Skeletal muscle tissue (tissue), 4 donors: ENCODE data around the gene PIK3C2G. TPM values are rescaled to one million over a fixed set of nuclear protein-coding genes. Genes with fewer than 3 reads are reported as not detected.

Experiments used
- H3K27ac ChIP-seq: one replicate; pipeline ENCODE4 v1.7.0; 2013; ENCODE audit warnings: mild to moderate bottlenecking, low read depth, low read length, inconsistent platforms
- H3K27me3 ChIP-seq, 3 donors: one replicate each; pipeline ENCODE4 v1.7.0; 2013; ENCODE audit warnings: low read length in 3 of 3; ENCODE audit not compliant: control insufficient read depth in 3 of 3, insufficient read depth in 3 of 3
- H3K36me3 ChIP-seq, 3 donors: one replicate each; pipeline ENCODE4 v1.7.0; 2013; ENCODE audit warnings: low read length in 3 of 3; ENCODE audit not compliant: control insufficient read depth in 3 of 3, insufficient read depth in 3 of 3
- H3K4me1 ChIP-seq, 3 donors: one replicate each; pipeline ENCODE4 v1.7.0; 2013; ENCODE audit warnings: low read length in 3 of 3, mild to moderate bottlenecking in 3 of 3; ENCODE audit not compliant: control insufficient read depth in 3 of 3, insufficient read depth in 3 of 3
- H3K4me3 ChIP-seq, 3 donors: one replicate each; pipeline ENCODE4 v1.7.0; 2013; ENCODE audit warnings: low read length in 3 of 3
- H3K9ac ChIP-seq, 3 donors: one replicate each; pipeline ENCODE4 v1.7.0; 2013; ENCODE audit warnings: low read length in 3 of 3, mild to moderate bottlenecking in 3 of 3, moderate library complexity in 2 of 3, low read depth in 1 of 3
- H3K9me3 ChIP-seq, 3 donors: one replicate each; pipeline ENCODE4 v1.7.0; 2013; ENCODE audit warnings: low read length in 3 of 3; ENCODE audit not compliant: control insufficient read depth in 3 of 3
- total RNA-seq: library from RNA; depleted of rRNA; stranded (reverse); fragments of >200 nt; gene quantifications from one replicate; pipeline ENCODE4 v1.2.3, GENCODE V29; 2014
- donor health status: Osteomylitis.

The PIK3C2G gene
- total RNA-seq, 1 donor from 2014 or later, result 0.52 TPM

DNA sequence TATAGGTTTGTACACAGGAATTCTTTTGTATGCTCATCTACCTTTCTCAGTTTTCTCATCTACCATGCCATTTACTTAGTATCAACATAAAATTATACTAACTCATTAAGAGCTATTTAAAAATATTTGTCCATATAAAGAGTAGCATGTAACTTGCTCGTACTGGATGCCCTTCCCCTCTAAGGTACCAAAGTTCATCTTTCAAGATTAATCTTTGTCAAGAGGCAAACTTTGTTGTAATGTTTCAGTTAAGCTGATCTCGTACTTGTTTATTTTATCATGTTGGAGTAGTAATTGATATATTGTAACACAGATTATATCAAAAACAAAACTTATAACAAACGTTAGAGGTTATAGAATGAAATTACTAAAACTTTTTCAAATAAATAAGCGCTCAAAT is 128.5 kb downstream of the PIK3C2G start:
- Histone ChIP-seq H3K9me3 (no peaks in the 10 kb centered on the region), H3K27ac (no peak overlapping the region), H3K4me3 (no peak overlapping the region), H3K4me1 (no peaks in the 10 kb centered on the region), H3K9ac (no peak overlapping the region), H3K27me3 (no peaks in the 10 kb centered on the region), H3K36me3 (no peaks in the 10 kb centered on the region)

GRCh38 chr12:18391151-18391550 is 129.8 kb downstream of the PIK3C2G start:
- H3K9me3 ChIP-seq, result no peaks in the 10 kb centered on the region
- no peak overlapping the region for H3K9ac ChIP-seq
- no peaks in the 10 kb centered on the region for H3K36me3 ChIP-seq
- no peaks in the 10 kb centered on the region for H3K4me1 ChIP-seq
- H3K27ac ChIP-seq, result no peak overlapping the region
- no peak overlapping the region for H3K4me3 ChIP-seq
- H3K27me3 ChIP-seq, result no peaks in the 10 kb centered on the region

GRCh38 chr12:18394742-18395141 is 133.4 kb downstream of the PIK3C2G start:
- Histone ChIP-seq H3K27ac (no peak overlapping the region), H3K9ac (no peak overlapping the region), H3K4me3 (no peak overlapping the region), H3K27me3 (no peaks in the 10 kb centered on the region), H3K36me3 (no peaks in the 10 kb centered on the region), H3K4me1 (no peaks in the 10 kb centered on the region), H3K9me3 (no peaks in the 10 kb centered on the region)

DNA sequence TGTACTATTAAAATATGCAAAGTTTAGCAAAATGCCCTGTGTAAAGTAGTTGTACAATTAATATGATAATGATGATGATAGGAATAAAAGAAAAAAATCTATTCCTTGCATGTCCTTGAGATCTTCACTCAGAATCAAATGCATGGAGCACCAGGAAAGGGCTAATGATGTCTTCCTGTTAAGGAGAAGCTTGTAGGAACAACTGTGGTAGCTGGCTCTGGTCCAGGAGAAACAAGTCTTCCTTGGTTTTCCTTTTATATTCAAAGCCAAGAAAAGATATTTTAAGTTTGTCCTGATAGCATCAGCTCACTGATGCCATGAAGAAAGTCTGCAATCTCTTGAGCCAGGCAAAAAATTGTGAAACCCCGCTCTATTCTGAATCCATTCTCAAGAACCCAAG is 138.9 kb downstream of the PIK3C2G start:
- Histone ChIP-seq H3K4me3 (no peak overlapping the region), H3K9me3 (no peaks in the 10 kb centered on the region), H3K27ac (no peak overlapping the region), H3K4me1 (no peaks in the 10 kb centered on the region), H3K9ac (no peak overlapping the region), H3K27me3 (no peaks in the 10 kb centered on the region), H3K36me3 (no peaks in the 10 kb centered on the region)

DNA sequence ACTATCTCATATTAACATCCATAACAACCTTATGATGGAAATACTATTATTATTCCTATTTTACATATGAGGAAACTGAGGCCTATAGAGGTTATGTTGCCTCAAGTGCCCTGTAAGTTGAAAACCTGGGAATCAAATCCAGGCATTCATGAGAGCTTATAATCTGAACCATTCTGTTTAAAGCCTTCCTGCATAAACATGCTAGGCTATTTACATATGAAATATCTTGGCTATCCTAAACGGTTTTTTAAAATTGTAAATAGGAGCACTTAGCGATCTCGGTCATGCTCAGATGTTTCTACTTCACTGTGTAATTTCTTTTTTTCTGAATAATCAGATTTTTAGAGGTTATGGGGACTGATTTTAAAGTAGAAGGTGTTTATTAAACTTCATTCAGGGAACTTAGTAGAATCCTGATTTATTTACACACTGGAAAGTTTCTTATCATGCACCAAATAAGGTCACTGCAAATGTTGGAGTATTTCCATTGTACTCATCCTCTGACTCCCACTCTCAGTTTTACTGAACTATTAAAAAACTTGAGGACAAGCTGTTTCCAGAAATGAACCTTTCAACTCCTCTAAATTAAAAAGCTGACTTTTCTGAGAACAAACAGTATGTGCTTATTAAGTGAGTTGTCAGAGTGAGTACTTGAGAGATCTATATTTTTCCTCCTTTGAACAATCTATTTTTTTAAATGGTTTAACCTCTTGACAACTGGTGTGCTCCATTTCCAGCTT is 141.7 kb downstream of the PIK3C2G start:
- Histone ChIP-seq H3K4me1 (no peaks in the 10 kb centered on the region), H3K9ac (no peak overlapping the region), H3K9me3 (no peaks in the 10 kb centered on the region), H3K36me3 (no peaks in the 10 kb centered on the region), H3K27me3 (no peaks in the 10 kb centered on the region), H3K27ac (no peak overlapping the region), H3K4me3 (no peak overlapping the region)

- H3K9me3 ChIP-seq, result no peaks in the 10 kb centered on the region
- no peak overlapping the region for H3K27ac ChIP-seq
- no peaks in the 10 kb centered on the region for H3K27me3 ChIP-seq
- H3K9ac ChIP-seq, result no peak overlapping the region
- no peaks in the 10 kb centered on the region for H3K36me3 ChIP-seq
- no peak overlapping the region for H3K4me3 ChIP-seq
- H3K4me1 ChIP-seq, result no peaks in the 10 kb centered on the region
These were observed 150.1 kb downstream of the PIK3C2G start for GRCh38 chr12:18411453-18411852.

DNA sequence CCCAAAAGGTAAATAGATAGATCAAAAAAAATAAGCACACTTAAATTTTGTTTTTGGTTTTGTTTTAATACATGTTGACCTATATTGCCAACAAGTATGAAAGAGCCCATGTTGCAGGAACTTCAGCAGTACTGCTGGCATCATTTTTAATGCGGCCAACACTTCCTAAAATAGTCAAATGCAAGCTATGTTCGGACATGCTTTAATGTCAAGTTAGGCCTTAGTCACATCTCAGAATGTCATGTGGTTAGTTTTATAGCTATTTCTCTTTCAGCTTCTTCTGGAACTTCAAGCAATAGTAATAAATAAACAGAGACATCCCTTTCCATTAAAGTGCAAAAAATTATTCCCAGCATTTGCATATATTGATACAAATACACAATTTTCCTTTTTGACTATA is 153.4 kb downstream of the PIK3C2G start:
- H3K27ac ChIP-seq, result no peak overlapping the region

GRCh38 chr12:18415227-18415626 is 153.9 kb downstream of the PIK3C2G start:
- Histone ChIP-seq H3K4me3 (no peak overlapping the region), H3K9me3 (no peaks in the 10 kb centered on the region), H3K4me1 (no peaks in the 10 kb centered on the region), H3K27ac (no peak overlapping the region), H3K36me3 (no peaks in the 10 kb centered on the region), H3K9ac (no peak overlapping the region), H3K27me3 (no peaks in the 10 kb centered on the region)

More for the DNA sequence above, 153.4 kb downstream of the PIK3C2G start:
- H3K9ac ChIP-seq, result no peak overlapping the region
- H3K27me3 ChIP-seq, result no peaks in the 10 kb centered on the region
- no peak overlapping the region for H3K4me3 ChIP-seq
- no peaks in the 10 kb centered on the region for H3K4me1 ChIP-seq
- no peaks in the 10 kb centered on the region for H3K36me3 ChIP-seq
- no peaks in the 10 kb centered on the region for H3K9me3 ChIP-seq

DNA sequence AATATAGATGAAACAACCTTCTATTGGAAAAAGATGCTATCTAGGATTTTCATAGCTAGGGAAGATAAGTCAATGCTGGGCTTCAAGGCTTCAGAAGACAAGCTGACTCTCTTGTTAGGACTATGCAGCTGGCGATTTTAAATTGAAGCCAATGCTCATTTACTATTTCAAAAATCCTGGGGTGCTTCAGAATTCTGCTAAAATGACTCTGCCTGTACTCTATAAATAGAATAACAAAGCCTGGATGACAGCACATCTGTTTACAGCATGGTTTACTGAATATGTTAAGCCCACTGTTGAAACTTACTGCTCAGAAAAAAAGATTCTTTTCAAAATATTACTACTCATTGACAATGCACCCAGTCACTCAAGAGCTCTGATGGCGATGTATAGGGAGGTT is 155.1 kb downstream of the PIK3C2G start:
- H3K27me3 ChIP-seq, result no peaks in the 10 kb centered on the region
- no peaks in the 10 kb centered on the region for H3K9me3 ChIP-seq
- no peak overlapping the region for H3K9ac ChIP-seq
- H3K27ac ChIP-seq, result no peak overlapping the region
- H3K4me1 ChIP-seq, result no peaks in the 10 kb centered on the region
- no peaks in the 10 kb centered on the region for H3K36me3 ChIP-seq
- no peak overlapping the region for H3K4me3 ChIP-seq

GRCh38 chr12:18419311-18419710 is 158.0 kb downstream of the PIK3C2G start:
- H3K9ac ChIP-seq, result no peak overlapping the region
- no peaks in the 10 kb centered on the region for H3K36me3 ChIP-seq
- no peaks in the 10 kb centered on the region for H3K27me3 ChIP-seq
- H3K4me3 ChIP-seq, result no peak overlapping the region
- H3K9me3 ChIP-seq, result no peaks in the 10 kb centered on the region
- H3K27ac ChIP-seq, result no peak overlapping the region
- H3K4me1 ChIP-seq, result no peaks in the 10 kb centered on the region
